ENCODE measurements around the gene NTRK3.

NTRK3 gene

DNA sequence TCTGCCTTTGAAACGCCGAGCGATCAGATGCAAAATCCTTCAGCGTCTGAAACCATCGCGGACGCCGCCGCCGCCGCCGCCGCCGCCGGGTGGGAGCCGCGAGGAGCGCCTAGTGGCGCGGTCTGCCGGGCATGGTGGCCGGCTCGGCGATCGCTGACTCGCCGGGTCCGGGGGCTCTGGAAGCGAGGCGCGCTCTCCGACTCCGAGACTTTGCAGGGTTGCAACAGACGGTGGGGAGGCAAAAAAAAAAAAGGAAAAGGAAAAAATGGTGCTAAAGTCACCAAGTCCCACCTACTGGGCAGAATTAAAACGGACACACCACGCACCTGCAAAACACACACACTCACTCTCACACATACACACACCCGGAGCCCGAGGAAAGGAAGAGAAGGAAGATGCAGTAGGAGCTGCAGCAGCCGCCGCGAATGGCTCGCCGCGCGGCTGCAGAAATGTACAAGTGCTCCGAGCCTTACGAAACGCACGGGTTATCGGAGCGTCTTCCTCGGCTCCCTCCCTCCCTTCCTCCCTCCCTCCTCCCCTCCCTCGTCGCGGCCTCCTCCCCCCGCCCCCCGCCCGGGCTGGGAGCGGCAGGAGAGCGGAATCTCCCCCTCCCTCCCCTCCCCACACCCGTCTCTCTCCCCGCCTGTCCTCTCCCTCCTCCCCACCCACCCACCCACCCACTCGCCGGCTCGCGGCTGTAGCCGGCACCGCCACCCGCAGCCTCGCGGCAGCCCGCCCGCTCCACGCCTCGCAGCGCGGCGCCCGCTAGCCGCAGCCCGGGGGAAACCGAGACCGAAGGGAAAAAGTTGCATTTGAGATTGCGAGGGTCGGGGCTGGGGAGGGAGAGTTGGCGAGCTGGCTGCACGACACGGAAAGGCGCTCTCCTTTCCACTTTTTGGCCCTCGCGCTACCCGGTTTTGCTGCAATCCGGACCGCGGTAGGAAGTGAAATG, at the start of gene NTRK3:
NTRK3 (minus strand) TSS at position 461 of the 952 bp plus-strand sequence. CDS start 586 bp downstream, outside the sequence.
- no peak for DNase-seq

DNA sequence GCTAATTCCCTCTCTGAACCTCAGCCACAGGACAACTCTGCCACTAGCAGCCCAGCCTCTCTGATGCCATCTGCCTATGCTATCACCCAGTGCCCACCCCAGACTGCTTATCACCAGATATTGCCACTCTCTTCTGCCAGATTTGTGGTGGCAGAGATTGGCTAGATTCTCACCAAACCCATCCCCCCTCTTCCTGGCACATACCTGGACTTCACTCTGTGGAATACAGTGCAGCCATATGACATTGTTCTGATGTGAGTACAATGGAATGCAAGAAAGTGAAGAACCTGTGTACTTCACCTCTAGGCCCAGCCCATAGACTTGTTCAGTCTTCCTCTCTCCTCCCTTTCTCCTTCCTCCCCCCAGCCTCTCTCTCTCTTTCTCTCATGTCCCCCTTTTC, 46.9 kb upstream of the NTRK3 start:
- no peak for DNase-seq

DNA sequence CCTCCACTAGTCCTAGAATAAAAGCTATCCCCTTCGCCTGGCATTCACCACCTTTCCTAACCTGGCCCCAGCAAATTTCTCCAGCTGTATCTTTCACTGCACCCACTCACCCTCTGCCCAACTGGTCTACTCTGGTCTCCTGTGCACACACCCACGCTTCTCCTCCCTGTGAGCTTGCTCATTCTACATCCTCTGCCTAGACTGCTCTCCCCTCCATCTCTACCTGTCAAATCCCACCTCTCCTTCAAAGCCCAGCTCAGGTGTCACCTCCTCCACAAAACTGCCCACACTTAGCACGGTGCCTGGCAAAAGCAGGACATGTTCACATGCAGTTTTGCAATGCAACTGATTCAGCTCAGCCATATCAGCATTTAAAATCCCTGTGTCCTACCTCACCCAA, 45.8 kb upstream of the NTRK3 start:
- no peak for DNase-seq

DNA sequence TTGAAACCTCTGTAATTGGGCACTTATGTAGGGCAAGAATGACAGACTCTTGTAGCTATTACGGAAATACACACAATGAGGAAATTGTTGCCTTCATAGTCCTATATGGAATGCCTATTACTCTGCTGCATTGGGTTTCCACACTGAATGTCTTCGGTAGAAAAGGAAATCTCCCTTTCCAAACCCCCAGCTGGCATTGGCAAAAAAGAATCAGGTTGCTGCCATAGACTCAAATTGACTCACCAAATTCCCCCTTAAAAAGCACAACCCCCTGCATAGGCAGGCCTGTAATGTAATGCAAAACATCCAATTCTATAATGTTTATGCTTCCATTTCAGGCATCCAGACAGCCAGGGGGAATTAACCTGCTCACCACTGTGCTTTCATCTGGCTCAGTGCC, 44.8 kb upstream of the NTRK3 start:
- no peak for DNase-seq

DNA sequence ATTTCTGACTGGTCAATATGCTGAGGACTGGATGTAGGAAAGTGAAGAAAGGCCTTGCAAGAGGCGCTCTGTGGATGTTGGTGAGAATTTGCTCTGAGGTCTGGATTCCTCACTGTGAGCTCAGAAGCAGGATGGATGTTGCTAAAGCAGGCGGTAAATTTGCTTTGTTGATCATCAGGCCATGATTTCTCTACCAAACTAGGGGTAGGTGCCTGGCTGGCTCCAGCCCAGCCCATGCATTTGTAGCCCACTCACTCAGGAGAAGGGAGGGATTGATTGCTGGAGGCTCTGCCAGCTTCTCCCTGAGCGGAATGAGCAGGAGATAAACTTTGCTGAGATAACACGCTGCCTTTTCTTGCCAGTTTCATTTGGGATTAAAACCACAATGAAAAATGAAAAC, 44.3 kb upstream of the NTRK3 start:
- DNase-seq, result no peak

DNA sequence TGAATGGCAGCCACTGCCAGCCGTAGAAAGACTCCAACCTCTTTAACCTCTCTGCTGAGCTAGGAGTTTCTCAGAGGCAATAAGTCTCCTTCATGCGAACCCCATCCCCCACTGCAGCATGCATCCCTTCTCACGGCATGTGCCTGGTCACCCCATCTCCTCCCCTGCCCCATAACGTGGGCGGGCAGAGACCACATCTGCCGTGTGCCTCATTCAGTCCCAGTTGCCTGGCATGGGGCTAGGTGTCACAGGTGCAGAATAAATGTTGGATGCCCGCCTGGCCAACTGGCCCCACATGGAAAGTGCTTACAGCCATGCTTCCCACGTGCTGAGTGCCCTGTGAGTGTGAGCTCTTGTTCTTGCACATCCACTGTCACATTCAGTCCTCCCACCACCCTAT, 43.5 kb upstream of the NTRK3 start:
- no peak for DNase-seq

DNA sequence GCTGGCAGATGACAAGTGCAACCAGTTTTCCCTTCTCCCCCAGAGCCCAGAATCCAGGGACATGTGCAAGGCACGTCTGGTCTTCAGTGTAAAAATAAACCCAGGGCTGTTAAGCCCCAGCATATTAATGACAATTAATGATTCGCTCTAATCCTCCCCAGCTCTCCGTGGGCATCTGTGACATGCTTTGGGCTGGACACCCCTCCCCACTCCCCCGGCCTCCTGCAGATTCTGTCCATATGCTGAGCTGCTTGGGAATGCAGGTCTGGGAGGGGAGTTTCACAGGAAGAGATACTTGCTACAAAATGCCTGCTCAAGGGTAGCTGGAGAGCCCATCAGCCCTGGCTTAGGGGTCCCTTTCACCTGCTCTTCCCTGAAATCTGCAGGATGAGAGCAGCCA, 43.0 kb upstream of the NTRK3 start:
- no peak for DNase-seq

DNA sequence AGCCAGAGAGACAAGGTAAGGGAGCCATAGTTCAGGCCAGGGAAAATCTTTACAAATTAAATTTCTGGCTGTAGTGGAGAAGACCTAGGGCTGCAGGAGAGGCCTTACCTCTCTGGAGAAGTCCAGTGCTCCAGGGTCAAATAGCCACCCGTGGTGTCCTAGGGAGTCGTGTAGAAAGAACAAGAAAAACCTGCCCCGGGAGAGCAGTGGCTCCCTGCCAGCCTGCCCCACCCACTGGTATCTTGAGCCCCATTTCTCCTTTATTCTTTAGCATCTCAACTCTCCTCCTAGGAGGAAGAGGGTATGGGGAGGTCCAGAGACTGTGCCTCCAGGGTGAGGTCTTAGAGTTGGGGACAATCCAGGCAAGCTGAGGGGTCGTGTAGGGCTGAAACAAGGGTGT, 32.1 kb upstream of the NTRK3 start:
- DNase-seq, result no peak

DNA sequence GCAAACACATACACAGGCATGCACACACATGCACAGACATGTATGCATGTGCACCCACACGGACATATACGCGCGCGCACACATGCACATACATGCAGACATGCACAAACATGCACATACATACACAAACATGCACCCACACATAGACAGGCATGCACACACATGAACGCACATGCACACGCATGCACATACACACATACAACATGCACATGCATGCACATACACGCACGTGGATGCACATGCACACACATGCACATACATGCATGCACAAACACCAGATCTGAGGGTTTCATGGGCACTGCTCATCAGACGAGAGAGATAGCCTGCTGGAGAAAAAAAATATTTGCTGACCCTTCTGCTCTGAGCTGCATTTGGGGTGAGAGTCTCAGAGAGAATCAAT, 31.7 kb upstream of the NTRK3 start:
- no peak for DNase-seq

DNA sequence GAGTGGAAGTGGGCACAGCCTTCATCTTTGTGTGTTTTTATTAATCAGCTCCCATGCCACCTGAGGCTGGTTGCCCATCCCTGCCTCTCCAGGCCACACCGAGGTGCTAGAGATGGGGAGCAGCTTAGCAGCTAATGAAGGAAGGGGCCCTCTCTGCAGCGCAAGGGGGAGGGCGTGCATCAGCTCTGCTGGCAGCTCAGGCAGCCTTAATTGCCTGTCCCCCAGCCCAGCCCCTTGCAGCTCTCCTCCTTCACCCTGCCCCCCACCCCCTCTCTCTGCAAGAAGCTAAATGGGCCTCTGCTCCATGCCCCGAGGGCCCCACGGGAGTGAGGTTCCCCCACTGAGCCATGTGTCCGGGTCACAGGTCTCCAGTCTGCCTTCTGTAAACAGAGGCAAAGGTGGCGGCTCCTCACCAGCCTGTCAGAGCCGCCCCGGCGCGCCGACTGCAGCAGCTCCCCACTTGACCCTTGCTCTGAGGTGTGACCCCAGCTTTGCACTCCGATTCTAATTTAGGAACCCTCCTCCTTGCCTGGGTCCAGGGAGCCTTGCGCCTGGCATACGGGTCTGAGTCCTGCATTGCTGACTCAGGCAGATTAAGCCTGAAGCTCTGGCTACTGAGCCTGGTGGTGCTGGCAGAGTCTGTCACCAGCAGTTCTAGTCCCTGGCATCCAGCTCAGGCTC, 27.9 kb upstream of the NTRK3 start:
- DNase-seq, result no peak

DNA sequence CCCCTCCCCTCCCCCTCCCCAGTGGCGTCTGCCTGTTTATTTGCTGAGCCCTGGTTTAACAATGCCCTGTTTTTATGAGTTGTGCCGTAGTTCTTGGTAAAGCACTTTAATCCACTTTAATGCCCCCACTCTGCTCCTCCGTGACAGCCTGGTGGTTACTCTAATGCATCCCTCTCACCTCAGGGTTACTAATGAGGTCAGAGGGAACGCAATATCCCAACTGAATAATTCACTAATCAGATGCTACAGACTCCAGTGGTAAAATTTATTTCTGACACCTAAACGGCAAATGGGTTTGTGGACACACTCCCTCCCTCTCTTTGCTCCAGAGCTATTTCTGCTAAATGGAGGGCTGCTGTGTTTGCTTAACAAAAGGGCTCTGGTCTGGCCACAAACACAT, 26.1 kb upstream of the NTRK3 start:
- DNase-seq, result no peak

DNA sequence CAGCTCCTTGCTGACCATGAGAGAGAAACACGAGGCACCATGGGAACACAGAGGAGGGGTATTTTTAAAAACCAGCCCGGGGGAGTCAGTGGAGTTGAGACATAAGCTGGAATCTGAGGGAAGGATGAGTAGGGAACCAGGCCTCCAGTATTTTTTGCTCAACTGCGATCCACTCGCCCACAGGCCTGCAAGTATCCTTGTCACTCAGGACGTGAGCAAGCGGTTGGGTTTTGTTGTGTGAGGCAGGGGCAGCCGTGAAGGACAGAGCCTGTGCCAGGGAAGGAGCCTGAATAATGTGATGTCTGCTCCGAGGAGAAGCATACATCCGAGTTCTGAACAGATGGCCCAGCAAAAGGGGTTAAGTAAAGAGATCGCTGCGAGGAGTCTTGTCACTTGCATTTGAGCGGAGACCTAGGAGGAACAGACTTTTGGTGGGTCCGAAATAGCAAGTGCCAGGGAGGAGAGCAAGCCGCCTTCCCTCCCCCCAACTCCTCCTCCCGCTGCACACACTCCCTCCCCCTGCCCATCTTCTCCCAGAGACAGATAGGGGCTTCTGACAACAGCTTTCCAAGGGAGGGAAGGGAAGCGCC, 20.4 kb upstream of the NTRK3 start:
- DNase-seq, result no peak

DNA sequence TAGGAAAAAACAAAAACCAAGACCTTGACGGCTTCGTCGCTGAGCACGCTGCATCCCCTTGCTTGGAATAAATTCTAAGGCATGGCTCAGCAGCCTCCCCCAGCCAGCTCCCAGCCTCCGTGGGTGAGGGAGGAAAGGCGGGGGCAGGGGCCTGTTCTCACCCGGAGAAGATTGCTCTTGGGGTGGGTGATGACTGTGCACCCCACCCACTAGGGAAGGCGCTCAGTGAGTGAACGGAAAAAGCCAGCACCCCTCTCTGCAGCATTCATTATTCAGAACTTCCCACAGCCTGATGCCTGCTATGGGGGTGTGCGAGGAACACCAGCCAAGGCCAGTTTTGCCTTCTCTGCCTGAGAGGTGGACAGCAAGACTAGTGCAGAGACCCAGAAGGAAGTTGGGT, 19.3 kb upstream of the NTRK3 start:
- no peak for DNase-seq

DNA sequence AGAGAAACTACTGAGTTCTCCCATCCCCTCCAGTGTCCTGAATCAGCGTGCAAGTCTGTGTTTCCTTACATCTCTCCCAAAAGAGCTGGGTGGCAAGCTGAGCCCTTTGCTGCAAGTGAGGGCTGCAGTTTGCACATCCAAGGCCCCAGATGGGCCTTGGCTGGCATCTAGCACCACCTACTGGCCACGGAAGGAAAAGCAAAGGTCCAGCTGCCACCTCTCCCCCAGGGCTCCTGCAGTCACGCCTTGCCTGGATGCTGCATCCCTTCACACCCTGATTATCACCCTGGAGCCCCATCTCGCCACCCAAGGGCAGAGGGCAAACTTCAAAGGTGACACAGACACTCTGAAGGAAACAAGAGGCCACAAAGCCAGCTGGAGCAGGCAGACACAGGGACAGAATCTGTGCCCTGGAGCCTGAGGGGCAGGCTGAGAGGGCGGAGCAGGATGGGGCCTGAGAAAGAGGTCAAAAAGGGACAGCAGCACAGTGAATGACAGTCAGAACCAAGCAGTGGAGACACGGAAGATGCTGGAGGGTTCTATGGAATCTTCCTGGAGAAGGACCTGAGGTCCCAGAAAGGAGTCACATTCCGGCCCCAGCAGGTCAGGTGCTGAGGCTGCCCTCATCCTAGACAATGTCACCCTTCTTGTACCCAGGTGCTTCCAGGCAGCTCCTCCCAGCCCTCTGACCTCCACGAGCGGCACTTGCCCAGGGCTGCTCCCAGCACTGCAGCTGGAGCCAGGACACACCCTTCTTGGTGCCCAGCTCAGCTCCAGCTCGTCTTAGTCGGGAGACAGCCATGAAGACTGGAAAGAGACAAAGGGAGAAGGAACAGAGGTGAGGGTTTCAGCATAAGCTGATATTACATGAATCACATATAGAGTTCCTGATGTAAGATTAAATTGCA, 18.3 kb upstream of the NTRK3 start:
- DNase-seq, result peak; percentile 59

DNA sequence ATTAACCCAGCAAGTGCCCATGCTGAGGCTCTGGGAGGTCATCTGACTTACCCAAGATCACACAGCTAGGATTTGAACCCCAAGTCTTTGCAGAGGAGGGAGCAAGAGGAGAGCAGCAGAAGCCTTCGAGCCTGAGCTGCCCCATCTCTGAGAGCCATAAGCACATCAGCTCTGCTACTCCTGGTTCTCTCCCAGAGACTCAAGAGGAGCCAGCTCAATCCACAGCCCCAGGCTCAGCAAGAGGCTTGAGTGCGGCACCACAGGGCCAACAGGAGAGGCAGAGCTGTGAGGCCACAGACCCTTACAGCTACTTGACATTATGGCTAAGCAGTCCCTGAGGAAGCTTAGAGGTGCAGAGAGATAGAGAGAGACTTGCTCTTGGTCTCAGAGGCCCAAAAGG, 15.9 kb upstream of the NTRK3 start:
- DNase-seq, result no peak

DNA sequence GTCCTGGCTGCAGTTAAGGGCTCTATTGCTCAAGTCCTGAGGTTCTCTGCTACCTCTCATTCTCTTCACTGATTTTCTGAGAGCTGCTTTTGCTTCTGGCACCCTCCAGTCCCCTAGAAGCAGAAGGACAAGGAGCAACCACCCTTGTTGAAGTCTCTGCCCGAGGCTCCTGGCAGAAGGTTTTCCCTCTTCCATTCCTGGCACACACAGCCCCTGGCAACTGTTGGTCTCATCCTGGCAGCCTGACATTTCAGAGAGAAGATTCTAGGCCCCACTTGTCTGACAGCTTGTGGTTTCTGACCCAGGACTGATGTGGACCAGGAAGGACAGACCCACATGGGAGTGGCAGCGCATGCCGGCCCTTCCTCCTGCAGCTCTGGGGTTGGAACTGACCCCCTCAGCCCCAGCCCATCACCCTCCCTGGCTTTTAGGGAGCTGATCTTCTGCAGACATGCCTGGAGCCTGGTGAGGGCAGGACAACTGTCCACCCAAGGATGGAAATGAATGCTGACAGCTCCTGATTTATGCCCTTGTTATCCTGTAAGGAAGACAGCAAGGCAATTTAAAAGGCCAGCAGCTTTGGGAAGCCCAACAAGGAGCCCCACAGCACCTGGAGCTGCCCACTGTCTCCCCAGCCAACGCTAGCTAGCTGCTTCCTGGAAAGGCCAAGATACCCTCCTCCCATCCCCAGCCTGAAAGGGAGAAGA, 13.0 kb upstream of the NTRK3 start:
- DNase-seq, result no peak

DNA sequence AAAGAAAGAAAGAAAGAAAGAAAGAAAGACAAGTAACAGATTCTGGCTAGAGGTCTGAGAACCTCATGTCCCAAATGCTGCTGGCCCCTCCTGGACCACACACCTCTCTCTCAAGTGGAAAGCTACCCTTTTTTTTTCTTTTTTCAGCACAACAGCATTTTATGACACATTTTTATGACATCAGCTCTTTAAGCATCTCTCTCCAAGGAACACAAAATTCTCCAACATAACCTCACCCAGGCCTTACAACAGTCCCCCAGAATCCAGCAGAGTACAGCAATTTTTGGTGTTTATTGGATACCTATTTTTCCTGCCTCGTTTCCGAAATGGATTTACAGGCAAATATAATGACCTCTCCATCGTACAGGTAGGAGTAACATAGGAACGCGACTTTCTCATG, 11.2 kb upstream of the NTRK3 start:
- DNase-seq, result no peak

DNA sequence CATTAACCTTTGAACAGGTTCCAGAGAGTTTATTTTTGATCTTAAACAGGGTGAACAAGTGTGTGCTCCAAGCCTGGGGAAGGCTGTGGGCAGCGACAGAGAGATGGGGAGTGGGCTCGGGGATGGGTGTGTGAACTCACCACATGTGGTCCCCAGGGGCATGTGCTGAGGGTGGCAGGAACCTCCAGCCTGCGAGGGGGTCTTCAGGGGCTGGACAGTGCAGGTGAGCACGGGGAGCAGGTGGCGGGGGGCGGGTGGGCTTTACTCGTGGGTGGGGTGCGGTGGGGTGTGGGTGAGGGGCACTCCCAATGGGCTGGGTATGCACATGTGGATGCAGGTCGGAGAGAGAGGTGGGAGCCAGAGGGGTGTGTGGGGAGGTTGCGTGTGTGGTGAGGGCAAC, 9.6 kb upstream of the NTRK3 start:
- no peak for DNase-seq

DNA sequence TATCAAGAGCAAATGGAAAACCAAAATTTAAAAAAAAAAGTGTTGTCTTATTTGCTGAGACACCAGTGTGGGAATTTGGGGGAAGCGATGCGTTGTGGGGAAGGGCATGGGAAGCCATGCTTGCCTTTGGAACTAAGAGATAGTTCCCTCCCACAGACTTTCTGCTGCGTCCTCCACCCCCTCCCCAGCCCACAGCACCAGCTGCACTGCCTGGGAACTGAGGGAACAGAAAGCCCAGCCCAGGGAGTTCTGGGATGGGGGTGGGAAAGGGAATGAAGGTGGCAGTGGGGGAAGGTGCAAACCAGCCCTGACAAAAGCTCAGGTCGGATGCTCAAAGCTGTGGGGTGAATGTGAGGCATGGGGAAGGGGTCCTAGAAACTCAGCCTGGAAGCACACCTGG, 8.1 kb upstream of the NTRK3 start:
- DNase-seq, result no peak

DNA sequence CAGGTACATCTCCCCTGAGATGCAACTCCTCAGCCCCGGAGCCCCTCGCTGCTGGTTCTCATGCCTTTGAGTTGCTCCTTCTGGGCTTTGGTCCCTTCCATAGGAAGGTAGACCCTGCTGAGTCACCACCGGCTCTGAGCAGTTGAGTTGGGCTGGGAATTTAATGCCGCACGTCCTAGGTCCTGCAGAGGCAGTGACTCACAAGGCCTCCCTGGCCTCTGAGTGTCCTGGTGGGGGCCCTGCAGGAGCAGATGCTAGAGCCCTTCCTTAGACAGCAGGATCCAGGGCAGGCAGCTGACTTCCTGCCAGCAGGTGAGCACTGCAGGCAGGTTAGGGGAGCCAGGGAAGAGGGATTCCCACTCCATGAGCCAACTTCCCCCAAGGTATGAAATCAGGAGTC, 5.5 kb upstream of the NTRK3 start:
- DNase-seq, result no peak

DNA sequence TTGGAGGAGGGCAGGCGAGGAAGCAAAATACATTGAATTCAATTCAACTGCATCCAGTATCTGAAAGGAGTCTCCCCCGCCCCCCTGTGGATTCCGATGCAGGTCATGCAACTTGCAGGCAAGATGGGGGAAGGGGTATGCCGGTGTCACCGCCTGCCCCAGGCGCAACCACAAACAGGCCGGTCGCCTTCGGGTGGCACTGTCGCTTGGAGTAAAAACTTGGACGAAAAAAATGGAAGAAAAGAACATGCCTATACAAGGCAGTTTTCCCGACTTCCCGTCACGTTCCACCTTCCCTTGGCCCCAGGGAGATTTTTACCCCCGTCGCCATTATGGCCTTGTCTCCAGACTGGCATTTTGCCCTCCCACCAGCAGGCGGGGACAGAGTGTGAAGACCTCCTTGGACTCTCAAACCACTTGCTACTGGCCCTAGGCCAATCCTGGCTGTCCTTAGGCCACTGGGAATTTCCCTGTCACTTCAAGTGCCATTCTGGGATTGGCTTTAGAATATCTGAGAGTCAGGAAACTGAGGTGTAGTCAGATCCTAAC, 1.6 kb upstream of the NTRK3 start:
- DNase-seq, result no peak
